ENCODE data around the gene ING5. TPM values are rescaled to one million over a fixed set of nuclear protein-coding genes. Genes with fewer than 3 reads are reported as not detected.

The ING5 gene
- total RNA-seq, 1 donor from 2014 or later, result 56.9 TPM

DNA sequence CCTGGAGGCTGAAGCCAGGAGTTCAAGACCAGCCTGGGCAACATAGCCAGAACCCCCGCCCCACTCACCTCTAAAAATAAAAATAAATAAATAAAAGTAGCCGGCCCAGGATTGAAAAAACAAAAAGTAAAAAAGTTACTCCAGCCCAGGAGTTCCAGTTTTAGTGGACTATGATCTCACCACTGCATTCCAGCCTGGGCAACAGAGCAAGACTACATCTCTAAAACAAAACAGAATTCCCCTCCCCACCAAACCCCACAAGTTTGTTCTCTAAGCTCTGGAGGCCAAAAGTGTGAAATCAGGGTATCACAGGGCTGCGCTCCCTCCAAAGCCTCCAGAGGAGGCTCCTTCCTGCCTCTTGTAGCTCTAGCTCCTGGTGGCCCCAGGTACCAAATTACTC is 34.3 kb downstream of the ING5 start:
- Mint-ChIP-seq H3K27me3 (ENCODE audit: low read depth) (no peaks in the 10 kb centered on the region), H3K4me3 (peak overlapping the region; percentile 81), H3K27ac (peak overlapping the region; percentile 22), H3K9me3 (no peaks in the 10 kb centered on the region), H3K4me1 (peaks cover 10% of the 10 kb centered on the region), H3K36me3 (peaks cover 1% of the 10 kb centered on the region)
- TF ChIP-seq CTCF (IDR thresholded peaks at IDR 0.05; ENCODE audit: unreplicated experiment), result no peak
- no peak for DNase-seq (ENCODE audit: low spot score in 2 of 2, unreplicated experiment in 2 of 2)

DNA sequence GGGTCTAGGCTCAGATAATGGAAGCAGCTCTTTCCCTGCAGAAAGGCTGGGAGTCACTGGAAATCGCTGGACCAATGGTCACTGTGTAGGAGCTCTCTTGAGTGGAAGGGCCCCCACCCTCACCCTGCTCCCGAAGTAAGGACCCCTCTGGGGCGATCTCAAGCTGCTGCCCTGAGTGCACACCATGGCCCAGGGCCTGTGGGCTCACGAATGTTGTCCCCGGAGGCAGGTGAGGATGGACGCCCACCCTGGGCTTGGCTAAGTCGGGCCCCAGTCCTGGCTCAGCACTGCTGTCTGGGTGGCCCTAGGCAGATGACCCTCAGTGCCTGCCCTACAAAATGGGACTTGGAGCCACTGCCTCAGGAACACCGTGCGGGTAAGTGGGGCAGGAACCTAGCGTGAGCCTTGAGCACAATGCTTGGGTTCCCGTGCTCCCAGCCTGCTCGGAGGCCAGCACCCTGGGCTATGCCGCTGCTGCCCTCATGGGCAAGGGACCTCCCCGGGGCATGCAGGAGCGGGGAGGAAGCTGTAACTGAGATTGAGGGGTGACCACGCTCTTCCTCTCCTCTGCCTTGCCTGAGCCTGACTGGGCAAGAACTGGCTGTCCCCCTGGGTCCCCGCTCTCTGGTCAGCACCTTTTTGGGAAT is 36.3 kb downstream of the ING5 start:
- no peak for TF ChIP-seq CTCF (IDR thresholded peaks at IDR 0.05; ENCODE audit: unreplicated experiment)
- DNase-seq (ENCODE audit: low spot score in 2 of 2, unreplicated experiment in 2 of 2), result no peak
- H3K27me3 Mint-ChIP-seq (ENCODE audit: low read depth), result no peaks in the 10 kb centered on the region
- H3K9me3 Mint-ChIP-seq, result no peaks in the 10 kb centered on the region
- no peak overlapping the region for H3K4me3 Mint-ChIP-seq
- peaks cover 7% of the 10 kb centered on the region for H3K4me1 Mint-ChIP-seq
- no peak overlapping the region for H3K27ac Mint-ChIP-seq
- H3K36me3 Mint-ChIP-seq, result peaks cover 2% of the 10 kb centered on the region

DNA sequence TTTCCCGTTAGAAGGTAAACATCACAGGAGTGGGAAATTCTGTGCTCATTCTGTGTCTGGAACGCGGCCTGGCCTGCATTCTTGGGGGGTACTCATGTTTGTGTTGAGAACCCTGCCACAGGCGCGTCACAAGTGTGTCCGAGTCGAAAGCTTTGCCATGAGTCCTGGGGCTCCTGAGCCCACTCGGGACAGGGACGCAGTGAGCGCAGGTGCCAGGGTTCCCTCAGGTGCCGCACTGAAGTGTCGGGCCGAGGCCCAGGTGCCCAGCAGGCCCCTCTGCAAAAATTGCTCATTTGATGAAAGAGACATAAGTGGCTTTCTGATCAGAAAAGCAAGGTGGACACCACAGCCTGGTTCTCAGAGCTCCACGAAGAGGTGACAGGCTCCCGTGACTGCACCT is 37.3 kb downstream of the ING5 start:
- Mint-ChIP-seq H3K27ac (no peak overlapping the region), H3K27me3 (ENCODE audit: low read depth) (no peaks in the 10 kb centered on the region), H3K4me1 (peaks cover 7% of the 10 kb centered on the region), H3K4me3 (no peak overlapping the region), H3K36me3 (peaks cover 5% of the 10 kb centered on the region), H3K9me3 (no peaks in the 10 kb centered on the region)
- DNase-seq (ENCODE audit: low spot score in 2 of 2, unreplicated experiment in 2 of 2), result no peak
- no peak for TF ChIP-seq CTCF (IDR thresholded peaks at IDR 0.05; ENCODE audit: unreplicated experiment)

GRCh38 chr2:241739651-241740050 is 37.8 kb downstream of the ING5 start:
- TF ChIP-seq CTCF (IDR thresholded peaks at IDR 0.05; ENCODE audit: unreplicated experiment), result no peak
- Mint-ChIP-seq H3K4me3 (no peak overlapping the region), H3K27ac (no peak overlapping the region), H3K27me3 (ENCODE audit: low read depth) (no peaks in the 10 kb centered on the region), H3K4me1 (peaks cover 7% of the 10 kb centered on the region), H3K36me3 (peaks cover 7% of the 10 kb centered on the region), H3K9me3 (no peaks in the 10 kb centered on the region)
- no peak for DNase-seq (ENCODE audit: low spot score in 2 of 2, unreplicated experiment in 2 of 2)

GRCh38 chr2:241741016-241741415 is 39.2 kb downstream of the ING5 start:
- H3K4me1 Mint-ChIP-seq, result peaks cover 3% of the 10 kb centered on the region
- peaks cover 7% of the 10 kb centered on the region for H3K9me3 Mint-ChIP-seq
- no peak for TF ChIP-seq CTCF (IDR thresholded peaks at IDR 0.05; ENCODE audit: unreplicated experiment)
- no peaks in the 10 kb centered on the region for H3K27me3 Mint-ChIP-seq (ENCODE audit: low read depth)
- H3K36me3 Mint-ChIP-seq, result peaks cover 21% of the 10 kb centered on the region
- no peak overlapping the region for H3K4me3 Mint-ChIP-seq
- H3K27ac Mint-ChIP-seq, result no peak overlapping the region
- no peak for DNase-seq (ENCODE audit: low spot score in 2 of 2, unreplicated experiment in 2 of 2)
